Measurements from ENCODE around the gene KRTAP5-7.

The KRTAP5-7 gene

DNA sequence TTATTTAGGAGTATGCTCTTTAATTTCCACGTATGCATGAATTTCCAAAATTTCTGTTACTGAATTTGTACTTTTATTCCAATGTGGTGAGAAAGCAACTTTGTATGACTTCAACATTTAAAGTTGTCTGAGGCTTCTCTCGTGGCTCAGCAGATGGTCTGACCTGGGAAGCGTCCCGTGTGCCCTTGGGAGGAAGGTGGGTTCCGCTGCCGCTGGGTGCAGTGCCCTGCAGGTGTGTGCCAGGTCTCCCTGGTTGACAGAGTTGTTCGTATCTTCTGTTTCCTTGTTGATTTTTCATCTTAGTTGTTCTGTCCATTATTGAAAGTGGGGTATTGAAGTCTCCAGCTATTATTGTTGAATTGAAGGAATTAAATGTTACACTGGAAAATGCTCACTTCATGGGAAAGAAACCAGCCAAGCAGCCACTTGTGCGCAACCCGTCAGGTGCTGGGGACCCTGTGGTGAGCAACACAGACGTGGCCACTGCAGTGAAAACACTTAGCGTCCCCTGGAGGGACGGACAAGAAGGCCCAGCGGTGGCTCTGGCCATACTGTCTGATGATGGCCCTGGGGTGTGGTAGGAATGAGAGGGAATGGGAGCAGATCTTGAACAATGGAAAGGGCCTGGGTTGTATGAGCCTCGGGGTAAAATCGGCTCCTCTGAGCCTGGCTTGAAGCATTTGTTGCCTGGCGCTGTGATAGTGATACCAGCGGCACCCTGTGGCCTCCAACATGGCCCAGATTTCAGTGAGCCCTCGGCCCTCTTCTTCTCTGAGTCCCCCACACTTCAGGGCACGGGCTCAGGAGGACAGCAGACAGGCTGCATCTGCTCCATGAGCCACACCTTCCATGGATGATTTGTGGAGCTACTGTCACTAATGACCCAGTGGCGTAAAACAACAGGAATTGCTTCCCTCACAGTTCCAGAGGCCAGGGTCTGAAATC, 31.5 kb upstream of the KRTAP5-7 start:
- DNase-seq (ENCODE audit: low read depth): no peak

- no peak for DNase-seq (ENCODE audit: low read depth)
Observed at GRCh38 chr11:71496421-71496820, 30.6 kb upstream of the KRTAP5-7 start.

- DNase-seq (ENCODE audit: low read depth): no peak
Observed at GRCh38 chr11:71498091-71498490, 29.0 kb upstream of the KRTAP5-7 start.

GRCh38 chr11:71499125-71499524, 27.9 kb upstream of the KRTAP5-7 start:
- DNase-seq (ENCODE audit: low read depth): no peak

DNA sequence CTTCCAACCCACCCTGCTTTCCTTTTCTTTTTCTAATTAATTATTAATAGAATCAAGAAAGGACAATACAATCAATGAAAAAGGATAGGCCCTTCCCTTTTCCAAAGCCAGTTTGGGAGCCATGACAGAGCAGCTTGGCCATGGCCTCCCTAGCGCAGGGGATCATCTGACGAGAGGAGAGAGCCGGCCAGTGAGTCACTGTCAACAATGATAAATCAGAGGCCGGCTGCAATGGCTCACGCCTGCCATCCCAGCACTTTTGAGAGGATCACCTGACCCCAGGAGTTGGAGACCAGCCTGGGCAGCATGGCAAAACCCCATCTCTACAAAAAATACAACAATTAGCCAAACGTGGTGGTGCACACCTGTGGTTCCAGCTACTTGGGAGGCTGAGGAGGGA, 27.5 kb upstream of the KRTAP5-7 start:
- no peak for DNase-seq (ENCODE audit: low read depth)

DNA sequence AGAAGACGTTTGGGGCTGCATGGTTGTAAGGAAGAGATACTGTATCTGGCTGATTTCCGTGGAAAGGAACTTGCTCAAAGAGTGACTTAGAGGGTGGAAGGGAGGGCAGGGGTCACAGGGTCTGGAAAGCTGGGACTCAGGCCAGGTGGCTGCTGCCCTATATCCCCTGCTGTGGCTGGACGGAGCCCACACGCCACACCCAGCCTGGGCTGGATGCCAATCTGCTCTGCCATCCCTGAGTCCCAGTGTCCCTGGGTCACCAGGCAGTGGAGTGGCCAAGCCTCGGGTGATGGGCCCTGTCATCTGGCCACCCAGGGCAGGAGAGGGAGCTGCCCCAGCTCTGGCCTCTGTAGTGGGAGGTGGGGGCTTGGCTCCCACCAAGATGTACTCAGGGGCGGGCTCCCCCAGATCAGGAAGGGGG, 26.5 kb upstream of the KRTAP5-7 start:
- no peak for DNase-seq (ENCODE audit: low read depth)

DNA sequence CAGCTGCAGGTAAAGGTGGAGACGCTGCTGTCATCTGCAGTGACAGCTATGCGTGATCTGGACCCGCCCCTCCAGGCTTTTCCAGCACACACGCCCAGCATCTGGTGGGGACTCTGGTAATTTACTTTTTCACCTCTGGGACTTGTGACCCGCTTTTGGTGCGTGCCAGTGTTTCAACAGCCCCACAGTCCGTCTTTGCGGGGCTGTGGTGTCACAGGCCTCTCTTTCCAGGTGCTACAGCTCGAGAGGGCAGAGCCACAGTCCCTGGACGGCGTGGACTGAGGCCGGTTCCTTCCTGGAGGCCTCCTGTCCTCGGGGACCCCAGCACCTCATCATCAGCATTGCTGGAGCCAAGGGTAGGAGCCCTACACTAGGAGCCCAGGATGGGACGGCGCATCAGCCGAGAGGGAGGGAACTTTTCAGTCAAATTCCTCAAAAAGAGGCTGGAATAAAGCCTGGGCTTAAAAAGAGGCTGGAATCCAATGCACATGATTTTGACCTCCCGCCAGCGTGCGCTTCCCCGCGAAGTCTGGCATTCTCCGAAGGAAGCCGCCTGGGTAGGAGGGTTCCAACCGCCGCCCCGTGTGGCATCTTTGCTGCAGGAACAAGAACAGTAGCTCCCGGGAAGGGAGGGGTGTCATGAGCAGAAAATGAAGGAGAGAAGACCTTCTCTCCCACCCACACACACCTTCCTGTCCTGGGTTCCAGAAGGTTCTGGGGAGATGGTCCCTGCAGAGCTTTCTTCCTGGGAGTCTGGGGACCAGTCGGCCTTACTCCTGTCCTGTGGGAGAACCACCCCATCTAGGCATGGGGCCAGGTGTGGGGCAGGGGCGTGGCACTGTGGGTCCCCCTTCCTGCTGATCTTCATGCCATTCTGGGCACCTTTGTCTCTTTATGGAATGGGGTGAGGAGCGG, 25.7 kb upstream of the KRTAP5-7 start:
- no peak for DNase-seq (ENCODE audit: low read depth)

DNA sequence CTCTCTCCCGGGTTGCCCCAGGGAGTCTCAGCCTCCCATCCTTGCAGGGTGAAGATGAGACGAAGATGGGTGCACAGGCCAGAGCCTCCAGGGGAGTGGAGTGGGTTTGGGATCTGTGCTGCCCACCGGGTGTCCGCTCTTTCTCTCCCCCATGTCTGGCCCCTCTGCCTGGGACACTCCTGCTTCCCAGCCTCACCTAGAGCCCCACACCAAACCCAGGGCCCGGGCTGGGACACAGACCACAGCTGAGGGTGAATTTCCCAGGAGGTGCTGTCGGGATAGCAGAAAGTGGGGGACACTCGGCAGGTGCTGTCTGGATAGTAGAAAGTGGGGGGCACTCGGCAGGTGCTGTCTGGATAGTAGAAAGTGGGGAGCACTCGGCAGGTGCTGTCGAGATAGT, 25.0 kb upstream of the KRTAP5-7 start:
- no peak for DNase-seq (ENCODE audit: low read depth)

DNA sequence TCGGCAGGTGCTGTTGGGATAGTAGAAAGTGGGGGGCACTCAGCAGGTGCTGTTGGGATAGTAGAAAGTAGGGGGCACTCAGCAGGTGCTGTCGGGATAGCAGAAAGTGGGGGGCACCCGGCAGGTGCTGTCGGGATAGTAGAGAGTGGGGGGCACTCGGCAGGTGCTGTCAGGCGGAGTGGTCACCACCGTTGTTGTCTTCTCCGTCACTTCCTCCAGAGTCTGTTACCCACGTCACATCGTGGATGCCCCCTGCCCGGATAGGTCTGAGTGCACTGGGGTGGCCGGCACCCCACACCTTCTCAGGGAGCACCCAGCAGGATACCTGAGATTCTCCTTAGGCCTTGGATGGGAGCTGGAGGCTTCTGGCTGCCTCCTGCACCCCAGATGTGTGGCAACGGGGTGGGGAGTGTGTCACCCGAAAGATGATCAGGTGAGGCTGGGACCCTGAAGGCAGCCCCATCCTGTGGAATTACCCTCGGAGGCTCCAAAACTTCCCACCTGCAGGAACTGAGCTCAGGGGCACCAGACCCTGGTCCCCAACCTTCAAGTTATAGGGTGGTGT, 24.1 kb upstream of the KRTAP5-7 start:
- DNase-seq (ENCODE audit: low read depth): no peak

GRCh38 chr11:71504531-71504930, 22.5 kb upstream of the KRTAP5-7 start:
- DNase-seq (ENCODE audit: low read depth): no peak

GRCh38 chr11:71505001-71505400, 22.1 kb upstream of the KRTAP5-7 start:
- DNase-seq (ENCODE audit: low read depth): no peak

- no peak for DNase-seq (ENCODE audit: low read depth)
Observed at GRCh38 chr11:71505781-71506180, 21.3 kb upstream of the KRTAP5-7 start.

GRCh38 chr11:71507102-71507501, 20.0 kb upstream of the KRTAP5-7 start:
- no peak for DNase-seq (ENCODE audit: low read depth)

DNA sequence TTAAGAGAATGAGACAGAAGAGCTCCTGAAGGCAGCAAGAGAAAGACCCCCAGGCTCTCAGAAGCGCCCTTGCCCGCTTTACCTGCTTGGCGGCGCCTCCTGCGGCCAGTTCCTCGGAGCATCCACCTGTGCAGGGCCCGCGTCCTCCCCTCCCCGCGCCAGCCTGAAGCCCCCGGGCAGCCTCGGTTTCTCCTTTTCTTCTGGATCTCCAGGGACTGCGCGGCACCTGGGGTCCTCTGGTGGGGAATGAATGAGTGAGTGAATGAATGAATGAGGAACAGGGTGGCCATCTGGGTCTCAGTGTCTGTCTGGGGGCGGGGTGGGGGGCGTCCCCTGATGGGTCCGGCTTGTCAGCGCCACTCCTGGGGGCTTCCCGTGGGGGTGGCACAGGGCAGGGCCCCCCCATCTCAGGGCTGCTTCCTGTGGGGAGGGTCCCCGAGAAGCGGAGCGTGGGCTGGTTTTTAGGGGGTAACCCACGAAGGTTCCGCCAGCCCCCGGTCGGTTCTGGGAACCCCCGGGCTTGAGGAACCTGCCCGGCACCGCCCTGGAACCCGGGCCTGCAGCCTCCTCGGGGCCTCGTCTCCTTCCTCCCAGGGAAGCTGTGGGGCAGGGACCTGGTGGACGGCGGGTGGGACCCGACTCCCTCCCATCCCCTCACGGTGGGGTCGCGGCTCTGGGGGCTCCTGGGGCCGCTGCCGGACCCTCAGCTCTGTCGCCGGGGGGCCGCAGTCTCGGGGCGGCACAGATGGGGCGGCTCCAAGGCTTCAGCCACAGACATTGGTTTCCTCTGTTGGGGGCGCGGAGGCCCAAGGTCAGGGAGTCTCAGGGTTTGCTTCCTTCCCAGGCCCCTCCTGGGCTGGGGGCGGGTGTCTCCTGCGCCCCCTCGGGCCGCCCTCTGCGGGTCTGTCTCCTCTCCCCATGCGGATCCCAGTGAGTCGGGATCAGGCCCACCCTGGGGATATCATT, 8.3 kb upstream of the KRTAP5-7 start:
- no peak for DNase-seq (ENCODE audit: low read depth)

DNA sequence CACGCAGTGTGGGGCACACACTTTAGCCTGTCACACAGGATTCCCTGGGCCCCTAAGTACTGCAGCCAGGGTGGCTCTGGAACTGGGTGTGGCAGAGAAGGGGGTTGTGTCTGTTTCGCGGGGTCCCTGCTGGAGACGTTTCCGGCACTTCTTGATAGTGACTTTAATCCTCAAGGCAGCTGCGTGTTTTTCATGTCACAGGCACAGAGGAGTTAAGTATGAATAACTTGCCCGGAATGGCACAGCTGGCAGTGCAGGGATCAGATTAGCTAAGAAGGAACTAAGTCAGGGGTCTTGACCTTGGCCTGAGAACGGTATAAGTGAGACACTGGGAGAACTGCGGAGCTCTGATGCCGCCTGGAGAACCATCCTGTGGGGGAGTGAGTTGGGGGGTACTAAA, 7.5 kb upstream of the KRTAP5-7 start:
- no peak for DNase-seq (ENCODE audit: low read depth)

- DNase-seq (ENCODE audit: low read depth): no peak
Observed at GRCh38 chr11:71525188-71525937, 1.7 kb upstream of the KRTAP5-7 start.

DNA sequence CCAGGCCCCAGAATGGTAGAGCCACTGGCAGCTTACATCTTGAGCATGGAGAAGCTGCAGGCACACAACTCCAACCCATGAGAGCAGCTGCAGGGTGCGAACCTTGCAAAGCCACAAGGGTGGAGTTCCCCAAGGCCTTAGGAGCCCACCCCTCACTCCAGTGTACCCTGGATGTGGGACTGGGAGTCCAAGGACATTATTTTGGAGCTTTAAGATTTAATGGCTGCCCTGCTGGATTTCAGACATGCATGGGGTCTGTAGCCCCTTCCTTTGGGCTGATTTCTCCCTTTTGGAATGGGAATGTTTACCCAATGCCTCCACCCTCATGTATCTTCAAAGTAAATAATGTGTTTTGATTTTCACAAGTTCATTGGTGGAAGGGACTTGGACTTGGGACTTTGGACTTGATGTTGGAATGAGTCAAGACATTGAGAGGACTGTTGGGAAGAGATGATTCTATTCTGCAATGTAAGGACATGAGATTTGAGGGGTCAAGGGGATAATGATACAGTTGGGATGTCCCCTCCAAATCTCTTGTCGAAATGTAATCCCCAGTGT, 1.1 kb upstream of the KRTAP5-7 start:
- no peak for DNase-seq (ENCODE audit: low read depth)

GRCh38 chr11:71527576-71528210, 626 bp downstream of the KRTAP5-7 start:
- no peak for DNase-seq (ENCODE audit: low read depth)

GRCh38 chr11:71530602-71531001, 3.5 kb downstream of the KRTAP5-7 start:
- DNase-seq (ENCODE audit: low read depth): no peak
